ENCODE results near the gene PAFAH2. TPM values are rescaled to one million over a fixed set of nuclear protein-coding genes. Genes with fewer than 3 reads are reported as not detected.

PAFAH2 gene
- total and polyA plus RNA-seq, 2 of the 8 experiments (the other 6 are each of a cell fraction or from before 2014, with no cell fraction given) = 7.7 to 9.3 TPM

- no peak overlapping the region for H4K5ac ChIP-seq (ENCODE audit: insufficient read length, low read depth, low read length)
- POLR2A ChIA-PET (ENCODE audit: partially characterized antibody) = interaction anchor here (1.5 to 1.7 kb wide), 2 partner anchors 95 to 142 kb away, joined by 3 to 5 read pairs; partner anchors contain the start of gene PAQR7
- H3K9me3 ChIP-seq (ENCODE audit: insufficient read depth in 2 of 2, low read depth in 1 of 2, low read length in 1 of 2) = no peaks in the 10 kb centered on the region
- no peak overlapping the region for H2BK5ac ChIP-seq (ENCODE audit: low read depth, low read length)
- H4K8ac ChIP-seq (ENCODE audit: extremely low read depth, insufficient read depth, low read length) = peak overlapping the region; percentile 31; the same call in 1 of the 2 replicates
- H3K9ac ChIP-seq (replicated peaks in 1 of 4; ENCODE audit: extremely low read depth in 1 of 4, low read depth in 3 of 4, low read length in 3 of 4) = no peak overlapping the region
- no peak overlapping the region for H2AFZ ChIP-seq (ENCODE audit: low read length)
- H2BK20ac ChIP-seq (ENCODE audit: low read length) = no peak overlapping the region
- H2BK120ac ChIP-seq (replicated peaks; ENCODE audit: low read depth, low read length) = no peak overlapping the region
- no peak overlapping the region for H2BK15ac ChIP-seq (ENCODE audit: low read length)
- no peak overlapping the region for H3K23ac ChIP-seq (ENCODE audit: insufficient read length)
- peaks cover 0 to 14% (median 10%) of the 10 kb centered on the region in 4 experiments; a peak in 6 of 7 replicates for H3K4me1 ChIP-seq (replicated peaks in 1 of 4; ENCODE audit: control insufficient read depth in 3 of 4, insufficient read depth in 4 of 4, low read length in 3 of 4)
- no peaks in the 10 kb centered on the region for H4K20me1 ChIP-seq (replicated peaks in 1 of 2; ENCODE audit: control insufficient read depth in 1 of 2, insufficient read depth in 2 of 2, low read length in 2 of 2)
- H3K27me3 ChIP-seq (replicated peaks in 1 of 4; ENCODE audit: control insufficient read depth in 3 of 4, extremely low read depth in 1 of 4, insufficient read depth in 3 of 4, low read length in 3 of 4) = no peaks in the 10 kb centered on the region
- no peak overlapping the region for H2BK12ac ChIP-seq (ENCODE audit: low read depth, low read length)
- no peak overlapping the region for H3K18ac ChIP-seq (ENCODE audit: extremely low read depth, low read length)
- H3K79me1 ChIP-seq (ENCODE audit: low read depth, low read length) = no peaks in the 10 kb centered on the region
- no peaks in the 10 kb centered on the region for H3K36me3 ChIP-seq (ENCODE audit: control insufficient read depth in 2 of 4, insufficient read depth in 4 of 4, low read length in 3 of 4)
- DNase-seq (ENCODE audit: low read depth in 1 of 2, low spot score in 2 of 2) (no peak), FAIRE-seq (no peak)
- no peak overlapping the region for H3K14ac ChIP-seq (ENCODE audit: insufficient read length)
- no peaks in the 10 kb centered on the region for H3K79me2 ChIP-seq (ENCODE audit: control insufficient read depth in 1 of 2, insufficient read depth in 2 of 2, low read length in 2 of 2)
- no peak overlapping the region for H3K4me2 ChIP-seq (ENCODE audit: insufficient read depth in 1 of 2, low read depth in 2 of 2, low read length in 2 of 2)
- H4K91ac ChIP-seq (replicated peaks; ENCODE audit: insufficient read length, low read length) = no peak overlapping the region
- H3K23me2 ChIP-seq (ENCODE audit: low read depth, low read length) = peaks cover 3% of the 10 kb centered on the region; the same call in 1 of the 2 replicates
- 84% methylated on average over 6 of the region's 6 CpGs; no CpG with 5 or more reads in 1 of the 2 experiments for WGBS, 2 experiments (ENCODE audit: extremely low coverage in 1 of 2, insufficient coverage in 1 of 2, insufficient read length in 1 of 2, insufficient replicate concordance in 2 of 2, low coverage in 1 of 2, low lambda C conversion rate in 2 of 2, missing lambda C conversion rate in 1 of 2)
- CTCF ChIA-PET (ENCODE audit: partially characterized antibody) = interaction anchor here (0.6 to 3.0 kb wide), 12 partner anchors 9 to 229 kb away, joined by 3 to 17 read pairs (median 4); no protein-coding TSS in a partner anchor
- H3K4me3 ChIP-seq (ENCODE audit: extremely low read depth in 1 of 4, insufficient read depth in 2 of 4, low read depth in 3 of 4, low read length in 4 of 4) = no peak overlapping the region
- no peak overlapping the region for H3K27ac ChIP-seq (ENCODE audit: low read depth, low read length)
- no peak overlapping the region for H3K4ac ChIP-seq (replicated peaks; ENCODE audit: insufficient read length, low read depth, low read length)
- H2AK5ac ChIP-seq (ENCODE audit: low read depth, low read length) = no peak overlapping the region
- H3K56ac ChIP-seq (replicated peaks; ENCODE audit: insufficient read length, low read depth, low read length) = no peak overlapping the region
Measured at GRCh38 chr1:26016953-26017545, 19.2 kb upstream of the PAFAH2 start.

Data from H1 (cell line).